ENCODE data around the gene ZDHHC7.

GRCh38 chr16:85037721-85038120 lies 26.4 kb upstream of the ZDHHC7 start:
- no peak for TF ChIP-seq CTCF (IDR thresholded peaks at IDR 0.05; ENCODE audit: low read depth, low read length)
- TF ChIP-seq EZH2phosphoT487 (IDR thresholded peaks at IDR 0.05; ENCODE audit: low read depth) = no peak
